HepG2 (cell line): Measurements from ENCODE around the gene SCYGR6. TPM values are rescaled to one million over a fixed set of nuclear protein-coding genes. Genes with fewer than 3 reads are reported as not detected.

ENCODE experiments used
- CBX1 ChIP-seq: IDR thresholded peaks from one replicate; pipeline ENCODE4 v1.6.1; 2016; ENCODE audit warnings: antibody characterized with exemption, low read depth
- DR1 ChIP-seq: sonication (generic); formaldehyde crosslinking; IDR thresholded peaks from 2 replicates; pipeline ENCODE4 v1.8.0; 2021; ENCODE audit warnings: mild to moderate bottlenecking, missing genetic modification reagents, inconsistent platforms
- FIP1L1 ChIP-seq: fragments of 200-400 bp; formaldehyde crosslinking; IDR thresholded peaks from 2 replicates; pipeline ENCODE4 v1.6.1; 2018; ENCODE audit warnings: low read depth, mild to moderate bottlenecking, low read length, moderate library complexity, borderline replicate concordance; ENCODE audit not compliant: insufficient read depth
- HINFP ChIP-seq: sonication (generic); formaldehyde crosslinking; IDR thresholded peaks from 2 replicates; pipeline ENCODE4 v1.4.0; 2020; ENCODE audit warnings: low read depth, mild to moderate bottlenecking, missing genetic modification reagents
- HOXD1 ChIP-seq: sonication (generic); formaldehyde crosslinking; IDR thresholded peaks from 2 replicates; pipeline ENCODE4 v1.5.0; 2020; ENCODE audit warnings: missing genetic modification reagents
- PRPF4 ChIP-seq: fragments of 200-400 bp; formaldehyde crosslinking; IDR thresholded peaks from 2 replicates; pipeline ENCODE4 v1.6.1; 2016; ENCODE audit warnings: low read length, low read depth; ENCODE audit not compliant: poor library complexity, severe bottlenecking
- RARA ChIP-seq: IDR thresholded peaks from 2 replicates; pipeline ENCODE4 v1.6.1; 2016; ENCODE audit warnings: missing genetic modification reagents, missing compliant biosample characterization
- SCMH1 ChIP-seq: sonication (generic); formaldehyde crosslinking; IDR thresholded peaks from 2 replicates; pipeline ENCODE4 v1.9.0; 2021; ENCODE audit warnings: missing genetic modification reagents, mild to moderate bottlenecking, borderline replicate concordance
- SP4 ChIP-seq: sonication (generic); formaldehyde crosslinking; IDR thresholded peaks from 2 replicates; pipeline ENCODE4 v1.8.1; 2023; ENCODE audit warnings: mild to moderate bottlenecking, missing genetic modification reagents
- ZBTB39 ChIP-seq: sonication (generic); formaldehyde crosslinking; IDR thresholded peaks from 2 replicates; pipeline ENCODE4 v1.5.0; 2020; ENCODE audit warnings: missing genetic modification reagents
- ZMYM3 ChIP-seq: sonication (generic); formaldehyde crosslinking; IDR thresholded peaks from 2 replicates; pipeline ENCODE4 v1.5.1; 2020; ENCODE audit warnings: mild to moderate bottlenecking, missing genetic modification reagents
- ZNF329 ChIP-seq: sonication (generic); formaldehyde crosslinking; IDR thresholded peaks from 2 replicates; pipeline ENCODE4 v1.9.0; 2021; ENCODE audit warnings: low read depth, mild to moderate bottlenecking, missing genetic modification reagents
- ZNF780A ChIP-seq: sonication (generic); formaldehyde crosslinking; IDR thresholded peaks from 2 replicates; pipeline ENCODE4 v1.8.0; 2022; ENCODE audit warnings: mild to moderate bottlenecking, missing genetic modification reagents, moderate library complexity
- polyA plus RNA-seq, 8 experiments: library from polyadenylated mRNA; depleted of rRNA in 3 of 8; stranded (reverse) in 7 of 8; unstranded in 1 of 8; fragments of >200 nt; fragmentation: Illumina TruSeq in 4 of 8; extraction: Trizol in 4 of 8; gene quantifications; 2 replicates each; pipeline versions ENCODE4 v1.2.1 to v1.2.3, GENCODE V29; 2011 to 2016; ENCODE audit warnings: low read depth in 4 of 8, missing spikeins in 1 of 8, mixed read lengths in 1 of 8; ENCODE audit not compliant: insufficient read depth in 1 of 8
- total RNA-seq, 5 experiments: library from RNA; depleted of rRNA; stranded (reverse); fragments of >200 nt; fragmentation: Illumina TruSeq; extraction: Trizol; gene quantifications; 2 replicates each; pipeline ENCODE4 v1.2.3, GENCODE V29; 2016; ENCODE audit warnings: low read depth in 1 of 5
- TF ChIP-seq, protein P1 (sequence below): sonication (generic); formaldehyde crosslinking; IDR thresholded peaks from 2 replicates; pipeline ENCODE4 v1.8.1; 2023; ENCODE audit warnings: mild to moderate bottlenecking, missing genetic modification reagents
- TF ChIP-seq, protein P2 (sequence below): sonication (generic); formaldehyde crosslinking; IDR thresholded peaks from 2 replicates; pipeline ENCODE4 v1.4.0; 2020; ENCODE audit warnings: missing genetic modification reagents, borderline replicate concordance
- TF ChIP-seq, protein P3 (sequence below): sonication (generic); formaldehyde crosslinking; IDR thresholded peaks from 2 replicates; pipeline ENCODE4 v1.9.0; 2021; ENCODE audit warnings: missing genetic modification reagents, borderline replicate concordance

Gene SCYGR6
- total and polyA plus RNA-seq, 2 of the 13 experiments (the other 11 are each of a cell fraction or from before 2014, with no cell fraction given) = not detected

GRCh38 chr2:227774011-227774624 lies 49.6 kb upstream of the SCYGR6 start (continued):
- TF ChIP-seq ZNF329 (CRISPR knock-in tag) (no peak), PRPF4 (no peak), HINFP (CRISPR knock-in tag) (no peak), DR1 (CRISPR knock-in tag) (no peak), CBX1 (no peak), HOXD1 (no peak), FIP1L1 (no peak), ZNF780A (CRISPR knock-in tag) (no peak), ZBTB39 (no peak), SCMH1 (no peak), SP4 (CRISPR knock-in tag) (no peak), RARA (CRISPR knock-in tag) (peak; percentile 9; the same call in 1 of the 2 replicates), ZMYM3 (CRISPR knock-in tag) (0 out of 2 replicates have a peak, but pooled peaks have one; percentile 31)
- TF ChIP-seq, protein P1, sequence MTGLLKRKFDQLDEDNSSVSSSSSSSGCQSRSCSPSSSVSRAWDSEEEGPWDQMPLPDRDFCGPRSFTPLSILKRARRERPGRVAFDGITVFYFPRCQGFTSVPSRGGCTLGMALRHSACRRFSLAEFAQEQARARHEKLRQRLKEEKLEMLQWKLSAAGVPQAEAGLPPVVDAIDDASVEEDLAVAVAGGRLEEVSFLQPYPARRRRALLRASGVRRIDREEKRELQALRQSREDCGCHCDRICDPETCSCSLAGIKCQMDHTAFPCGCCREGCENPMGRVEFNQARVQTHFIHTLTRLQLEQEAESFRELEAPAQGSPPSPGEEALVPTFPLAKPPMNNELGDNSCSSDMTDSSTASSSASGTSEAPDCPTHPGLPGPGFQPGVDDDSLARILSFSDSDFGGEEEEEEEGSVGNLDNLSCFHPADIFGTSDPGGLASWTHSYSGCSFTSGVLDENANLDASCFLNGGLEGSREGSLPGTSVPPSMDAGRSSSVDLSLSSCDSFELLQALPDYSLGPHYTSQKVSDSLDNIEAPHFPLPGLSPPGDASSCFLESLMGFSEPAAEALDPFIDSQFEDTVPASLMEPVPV = no peak
- TF ChIP-seq, protein P2, sequence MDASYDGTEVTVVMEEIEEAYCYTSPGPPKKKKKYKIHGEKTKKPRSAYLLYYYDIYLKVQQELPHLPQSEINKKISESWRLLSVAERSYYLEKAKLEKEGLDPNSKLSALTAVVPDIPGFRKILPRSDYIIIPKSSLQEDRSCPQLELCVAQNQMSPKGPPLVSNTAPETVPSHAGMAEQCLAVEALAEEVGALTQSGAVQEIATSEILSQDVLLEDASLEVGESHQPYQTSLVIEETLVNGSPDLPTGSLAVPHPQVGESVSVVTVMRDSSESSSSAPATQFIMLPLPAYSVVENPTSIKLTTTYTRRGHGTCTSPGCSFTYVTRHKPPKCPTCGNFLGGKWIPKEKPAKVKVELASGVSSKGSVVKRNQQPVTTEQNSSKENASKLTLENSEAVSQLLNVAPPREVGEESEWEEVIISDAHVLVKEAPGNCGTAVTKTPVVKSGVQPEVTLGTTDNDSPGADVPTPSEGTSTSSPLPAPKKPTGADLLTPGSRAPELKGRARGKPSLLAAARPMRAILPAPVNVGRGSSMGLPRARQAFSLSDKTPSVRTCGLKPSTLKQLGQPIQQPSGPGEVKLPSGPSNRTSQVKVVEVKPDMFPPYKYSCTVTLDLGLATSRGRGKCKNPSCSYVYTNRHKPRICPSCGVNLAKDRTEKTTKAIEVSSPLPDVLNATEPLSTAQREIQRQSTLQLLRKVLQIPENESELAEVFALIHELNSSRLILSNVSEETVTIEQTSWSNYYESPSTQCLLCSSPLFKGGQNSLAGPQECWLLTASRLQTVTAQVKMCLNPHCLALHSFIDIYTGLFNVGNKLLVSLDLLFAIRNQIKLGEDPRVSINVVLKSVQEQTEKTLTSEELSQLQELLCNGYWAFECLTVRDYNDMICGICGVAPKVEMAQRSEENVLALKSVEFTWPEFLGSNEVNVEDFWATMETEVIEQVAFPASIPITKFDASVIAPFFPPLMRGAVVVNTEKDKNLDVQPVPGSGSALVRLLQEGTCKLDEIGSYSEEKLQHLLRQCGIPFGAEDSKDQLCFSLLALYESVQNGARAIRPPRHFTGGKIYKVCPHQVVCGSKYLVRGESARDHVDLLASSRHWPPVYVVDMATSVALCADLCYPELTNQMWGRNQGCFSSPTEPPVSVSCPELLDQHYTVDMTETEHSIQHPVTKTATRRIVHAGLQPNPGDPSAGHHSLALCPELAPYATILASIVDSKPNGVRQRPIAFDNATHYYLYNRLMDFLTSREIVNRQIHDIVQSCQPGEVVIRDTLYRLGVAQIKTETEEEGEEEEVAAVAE (CRISPR knock-in tag) = no peak
- TF ChIP-seq, protein P3, sequence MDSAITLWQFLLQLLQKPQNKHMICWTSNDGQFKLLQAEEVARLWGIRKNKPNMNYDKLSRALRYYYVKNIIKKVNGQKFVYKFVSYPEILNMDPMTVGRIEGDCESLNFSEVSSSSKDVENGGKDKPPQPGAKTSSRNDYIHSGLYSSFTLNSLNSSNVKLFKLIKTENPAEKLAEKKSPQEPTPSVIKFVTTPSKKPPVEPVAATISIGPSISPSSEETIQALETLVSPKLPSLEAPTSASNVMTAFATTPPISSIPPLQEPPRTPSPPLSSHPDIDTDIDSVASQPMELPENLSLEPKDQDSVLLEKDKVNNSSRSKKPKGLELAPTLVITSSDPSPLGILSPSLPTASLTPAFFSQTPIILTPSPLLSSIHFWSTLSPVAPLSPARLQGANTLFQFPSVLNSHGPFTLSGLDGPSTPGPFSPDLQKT (CRISPR knock-in tag) = no peak
